K562 (cell line): Measurements from ENCODE around the gene USP2. TPM values are rescaled to one million over a fixed set of nuclear protein-coding genes. Genes with fewer than 3 reads are reported as not detected.
A peak's percentile ranks its signal among the peaks of the same experiment; 100 is the strongest.

Source experiments
- ATAC-seq: fragments of 200-7000 bp; cut with Tn5 transposase; 3 replicates; pipeline ENCODE4 v1.9.1; 2020; ENCODE audit warnings: moderate library complexity
- BruUV-seq: library from RNA; stranded (reverse); fragments of 400-500 nt; replicated peaks from 2 replicates; lab custom pipeline; 2021; lab: Mats Ljungman, UMichigan
- CTCF ChIA-PET: fragments of 300-600 bp; formaldehyde crosslinking; extraction: SDS; loops from one replicate; lab custom pipeline; 2021; ENCODE audit warnings: low intra/inter-chr PET ratio; lab: Yijun Ruan, JAX
- POLR2A ChIA-PET: fragments of 300-600, 350-650 bp; sonication (Branson Sonifier 250); formaldehyde crosslinking; extraction: SDS; loops from one replicate; lab custom pipeline; 2021; ENCODE audit warnings: antibody characterized with exemption, inconsistent platforms; lab: Yijun Ruan, JAX
- DNase-seq, 4 experiments: peaks; one replicate each; pipeline versions ENCODE4 v3.0.0 to v3.0.0-alpha.2; 2011 to 2018; ENCODE audit warnings: low spot score in 3 of 4, mixed read lengths in 3 of 4; ENCODE audit errors: extremely low read depth in 1 of 4
- FAIRE-seq: peaks from 2 replicates; lab custom pipeline; 2011; peaks lifted over from hg19 to GRCh38; lab: Jason Lieb, UNC
- H2AFZ ChIP-seq: 2 replicates; pipeline ENCODE4 v1.6.0; 2011; ENCODE audit warnings: low read depth, low read length, control low read depth, inconsistent platforms
- H3K27ac ChIP-seq: fragments of 200-600 bp; 3 replicates; pipeline ENCODE4 v1.8.0; 2011; ENCODE audit warnings: low read depth, mild to moderate bottlenecking, control low read depth, inconsistent platforms, low read length, moderate library complexity, mixed read lengths; ENCODE audit errors: extremely low read depth
- H3K27me3 ChIP-seq, 2 experiments: fragments of 300-600 bp in 1 of 2; 2 replicates in 1 of 2; 3 replicates in 1 of 2; pipeline versions ENCODE4 v1.6.0 to v1.8.0; 2011; ENCODE audit warnings: inconsistent platforms in 2 of 2, low read length in 2 of 2, mild to moderate bottlenecking in 1 of 2, mixed read lengths in 1 of 2, moderate library complexity in 1 of 2; ENCODE audit not compliant: control insufficient read depth in 2 of 2, insufficient read depth in 2 of 2
- H3K36me3 ChIP-seq: fragments of 300-600 bp; 3 replicates; pipeline ENCODE4 v1.8.0; 2011; ENCODE audit warnings: mild to moderate bottlenecking, low read length, inconsistent platforms; ENCODE audit not compliant: control insufficient read depth, insufficient read depth
- H3K4me1 ChIP-seq, 2 experiments: fragments of 200-600 bp in 1 of 2; replicated peaks in 1 of 2; 2 replicates in 1 of 2; 3 replicates in 1 of 2; pipeline versions ENCODE4 v1.5.1 to v1.8.0; 2011; ENCODE audit warnings: inconsistent platforms in 2 of 2, low read length in 2 of 2, mild to moderate bottlenecking in 1 of 2, mixed read lengths in 1 of 2, moderate library complexity in 1 of 2; ENCODE audit not compliant: control insufficient read depth in 2 of 2, insufficient read depth in 2 of 2
- H3K4me2 ChIP-seq: 2 replicates; pipeline ENCODE4 v1.6.1; 2011; ENCODE audit warnings: low read length, control low read depth, inconsistent platforms, mixed read lengths; ENCODE audit not compliant: insufficient read depth
- H3K4me3 ChIP-seq: fragments of 200-600 bp; sonication (generic), shearing (Covaris generic); 2 replicates; pipeline ENCODE4 v1.5.1; 2016; ENCODE audit warnings: control low read depth, inconsistent platforms
- H3K79me2 ChIP-seq: fragments of 200-600 bp; 3 replicates; pipeline ENCODE4 v1.8.0; 2011; ENCODE audit warnings: low read length, inconsistent platforms; ENCODE audit not compliant: control insufficient read depth, insufficient read depth
- H3K9ac ChIP-seq, 2 experiments: 2 replicates each; pipeline versions ENCODE4 v1.6.0 to v1.6.1; 2011; ENCODE audit warnings: low read depth in 2 of 2, low read length in 2 of 2, control low read depth in 1 of 2, inconsistent platforms in 1 of 2, mild to moderate bottlenecking in 1 of 2, mixed read lengths in 1 of 2; ENCODE audit not compliant: insufficient read depth in 1 of 2
- H3K9me1 ChIP-seq: one replicate; pipeline ENCODE4 v1.6.0; 2011; ENCODE audit warnings: inconsistent platforms, mild to moderate bottlenecking, low read length, moderate library complexity; ENCODE audit not compliant: control insufficient read depth, insufficient read depth
- H3K9me3 ChIP-seq: replicated peaks from 2 replicates; pipeline ENCODE4 v1.5.1; 2011; ENCODE audit warnings: low read depth, low read length, inconsistent platforms; ENCODE audit not compliant: control insufficient read depth, insufficient read depth
- H4K20me1 ChIP-seq: replicated peaks from 2 replicates; pipeline ENCODE4 v1.6.1; 2011; ENCODE audit warnings: low read length, inconsistent platforms, mixed read lengths; ENCODE audit not compliant: control insufficient read depth, insufficient read depth
- AFF1 ChIP-seq, 2 experiments: fragments of 450-650 bp; IDR thresholded peaks; 2 replicates each; pipeline ENCODE4 v1.6.1; 2018; ENCODE audit warnings: mild to moderate bottlenecking in 2 of 2, low read depth in 1 of 2; ENCODE audit not compliant: partially characterized antibody in 2 of 2
- ARID2 ChIP-seq: fragments of 450-650 bp; IDR thresholded peaks from 2 replicates; pipeline ENCODE4 v1.6.1; 2017; ENCODE audit warnings: antibody characterized with exemption, mild to moderate bottlenecking
- CEBPB ChIP-seq: fragments of 450-650 bp; IDR thresholded peaks from 2 replicates; pipeline ENCODE4 v1.6.1; 2016; ENCODE audit warnings: missing genetic modification characterization, missing compliant biosample characterization
- DDX20 ChIP-seq: fragments of 450-650 bp; IDR thresholded peaks from 2 replicates; pipeline ENCODE4 v1.6.1; 2016; ENCODE audit warnings: missing genetic modification characterization, low read depth, mild to moderate bottlenecking, missing compliant biosample characterization, moderate library complexity
- DPF2 ChIP-seq: fragments of 450-650 bp; IDR thresholded peaks from 2 replicates; pipeline ENCODE4 v1.6.1; 2016
- ELF4 ChIP-seq: fragments of 450-650 bp; formaldehyde crosslinking; IDR thresholded peaks from 2 replicates; pipeline ENCODE4 v1.4.0; 2022; ENCODE audit warnings: missing genetic modification characterization
- EP300 ChIP-seq: IDR thresholded peaks from 2 replicates; pipeline ENCODE4 v1.6.1; 2012; ENCODE audit warnings: low read length, improper control_type of control experiment
- GTF2F1 ChIP-seq: IDR thresholded peaks from 2 replicates; pipeline ENCODE4 v1.6.1; 2011; ENCODE audit warnings: low read depth, low read length, improper control_type of control experiment
- HEY1 ChIP-seq: fragments of 250-450 bp; sonication (Bioruptor Pico); IDR thresholded peaks from 2 replicates; pipeline ENCODE4 v1.5.0; 2020; ENCODE audit warnings: mild to moderate bottlenecking, moderate library complexity, borderline replicate concordance
- MAFG ChIP-seq: fragments of 450-650 bp; conservative IDR thresholded peaks from 2 replicates; pipeline ENCODE4 v1.6.1; 2016; ENCODE audit warnings: missing genetic modification characterization, missing compliant biosample characterization
- NFIC ChIP-seq: fragments of 450-650 bp; IDR thresholded peaks from 2 replicates; pipeline ENCODE4 v1.6.1; 2017; ENCODE audit warnings: mild to moderate bottlenecking, inconsistent platforms
- NFIX ChIP-seq: fragments of 250-450 bp; sonication (Bioruptor Pico); IDR thresholded peaks from 2 replicates; pipeline ENCODE4 v1.4.0; 2020; ENCODE audit warnings: low read depth, mild to moderate bottlenecking, moderate library complexity
- RBM22 ChIP-seq: fragments of 200-400 bp; formaldehyde crosslinking; IDR thresholded peaks from 2 replicates; pipeline ENCODE4 v1.6.1; 2018; ENCODE audit warnings: low read length, low read depth; ENCODE audit not compliant: poor library complexity, severe bottlenecking
- STAT5A ChIP-seq: IDR thresholded peaks from 2 replicates; pipeline ENCODE4 v1.6.1; 2012; ENCODE audit warnings: low read length, inconsistent platforms, borderline replicate concordance
- TAF7 ChIP-seq: fragments of 450-650 bp; IDR thresholded peaks from 2 replicates; pipeline ENCODE4 v1.6.1; 2016; ENCODE audit warnings: missing genetic modification characterization, missing compliant biosample characterization
- ZC3H11A ChIP-seq: IDR thresholded peaks from 2 replicates; pipeline ENCODE4 v1.6.1; 2012; ENCODE audit warnings: low read depth, low read length, improper control_type of control experiment
- ZKSCAN3 ChIP-seq: fragments of 250-450 bp; sonication (Bioruptor Pico); IDR thresholded peaks from 2 replicates; pipeline ENCODE4 v1.4.0; 2020
- ZNF146 ChIP-seq: IDR thresholded peaks from one replicate; pipeline ENCODE4 v1.6.1; 2018; ENCODE audit warnings: missing compliant biosample characterization; ENCODE audit not compliant: unreplicated experiment
- ZNF668 ChIP-seq: fragments of 250-450 bp; sonication (Bioruptor Pico); IDR thresholded peaks from 2 replicates; pipeline ENCODE4 v1.8.0; 2022; ENCODE audit warnings: mild to moderate bottlenecking, inconsistent platforms
- WGBS: fragments of 100-300 bp; shearing (Covaris generic); methylation state at CpG from one replicate; pipeline ENCODE4 v1.1.6; 2016; ENCODE audit warnings: low coverage, mixed read lengths; ENCODE audit not compliant: insufficient coverage; ENCODE audit errors: missing lambda C conversion rate; 5-methylcytosine and 5-hydroxymethylcytosine counted together
- in situ Hi-C: fragments of 300-500 bp; cut with MboI; formaldehyde crosslinking; loops from 4 replicates; pipeline ENCODE4 v1.15.0; 2018; ENCODE audit warnings: inconsistent platforms, mixed read lengths
- intact Hi-C: fragments of 100-400 bp; cut with micrococcal nuclease; formaldehyde crosslinking; loops from 2 replicates; pipeline ENCODE4 v1.14.2; 2022
- polyA plus RNA-seq, 8 experiments: library from polyadenylated mRNA; depleted of rRNA in 4 of 8; stranded (reverse) in 5 of 8; unstranded in 3 of 8; fragments of >200 nt; fragmentation: Nextera tagmentation in 2 of 8; fragmentation: Illumina TruSeq in 1 of 8; extraction: Ambion mirVana in 2 of 8; extraction: Trizol in 1 of 8; gene quantifications; 2 replicates each; pipeline versions ENCODE4 v1.2.1 to v1.2.3, GENCODE V29; 2011 to 2014; ENCODE audit warnings: inconsistent platforms in 1 of 8, missing spikeins in 1 of 8
- total RNA-seq, 7 experiments: library from RNA; depleted of rRNA in 6 of 7; stranded (reverse); fragments of >200 nt in 6 of 7; fragmentation: Illumina TruSeq in 2 of 7; extraction: Trizol in 2 of 7; gene quantifications; 2 replicates each; pipeline versions ENCODE4 v1.2.1 to v1.2.3, GENCODE V29; 2011 to 2021; ENCODE audit warnings: low replicate concordance in 1 of 7
- TF ChIP-seq, protein P1 (sequence below): fragments of 250-450 bp; sonication (Bioruptor Pico); IDR thresholded peaks from 2 replicates; pipeline ENCODE4 v1.9.0; 2021; ENCODE audit warnings: mild to moderate bottlenecking

Gene USP2
- total and polyA plus RNA-seq, 9 of the 15 experiments (the other 6 are each of a cell fraction or from before 2014, with no cell fraction given): 2.8 to 16.9 (median 3.9) TPM

- H2AFZ ChIP-seq: peak overlapping the region; percentile 91
- H3K36me3 ChIP-seq: peaks cover 44% of the 10 kb centered on the region
- ChIA-PET CTCF (interaction anchor here (0.5 to 4.1 kb wide), 10 partner anchors 12 to 754 kb away, joined by 3 to 51 read pairs (median 4); partner anchors contain the start of gene USP2), POLR2A (interaction anchor here (0.6 to 1.2 kb wide), 4 partner anchors 9 to 701 kb away, joined by 3 to 9 read pairs (median 5); no protein-coding TSS in a partner anchor)
- no peaks in the 10 kb centered on the region for H3K79me2 ChIP-seq
- H3K9ac ChIP-seq: peak overlapping the region; percentile 77 to 96
- 3% methylated on average over 50 of the region's 54 CpGs for WGBS
- no peaks in the 10 kb centered on the region for H3K9me3 ChIP-seq
- in situ Hi-C loops: loop anchor here (5.0 kb wide), 1 partner anchor 116 kb away; no protein-coding TSS in a partner anchor
- BruUV-seq: no TSS peak
- H3K4me2 ChIP-seq: peak overlapping the region; percentile 84
- H3K4me1 ChIP-seq: peaks cover 12 to 18% of the 10 kb centered on the region in 2 experiments; a peak in 4 of 5 replicates
- H4K20me1 ChIP-seq: no peaks in the 10 kb centered on the region
- FAIRE-seq (peak; percentile 58), ATAC-seq (peak; percentile 95), DNase-seq (peak; percentile 79 to 90 (median 86))
- H3K27me3 ChIP-seq: no peaks in the 10 kb centered on the region
- no peaks in the 10 kb centered on the region for H3K9me1 ChIP-seq
- peak overlapping the region; percentile 40 for H3K4me3 ChIP-seq
- intact Hi-C loops: loop anchor here (1.0 to 10.0 kb wide), 4 partner anchors 18 to 858 kb away; partner anchors contain the start of genes OAF and USP2
- H3K27ac ChIP-seq: peak overlapping the region; percentile 77
- TF ChIP-seq NFIC (peak; percentile 82), ZC3H11A (no peak), DPF2 (peak; percentile 44; the same call in 1 of the 2 replicates), GTF2F1 (no peak), AFF1 (IDR thresholded peaks at IDR 0.05; ENCODE audit: low read depth in 1 of 2, partially characterized antibody in 2 of 2) (no peak), ZNF146 (CRISPR knock-in tag) (no peak), CEBPB (no peak), HEY1 (CRISPR knock-in tag) (no peak), MAFG (tag) (no peak), DDX20 (no peak), STAT5A (no peak), ZKSCAN3 (no peak), TAF7 (tag) (no peak), EP300 (peak; percentile 29; the same call in 1 of the 2 replicates), RBM22 (peak; percentile 32), ZNF668 (no peak), ELF4 (0 out of 2 replicates have a peak, but pooled peaks have one; percentile 27), NFIX (CRISPR knock-in tag) (no peak), ARID2 (peak; percentile 67; the same call in 1 of the 2 replicates)
- TF ChIP-seq, protein P1, sequence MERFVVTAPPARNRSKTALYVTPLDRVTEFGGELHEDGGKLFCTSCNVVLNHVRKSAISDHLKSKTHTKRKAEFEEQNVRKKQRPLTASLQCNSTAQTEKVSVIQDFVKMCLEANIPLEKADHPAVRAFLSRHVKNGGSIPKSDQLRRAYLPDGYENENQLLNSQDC (CRISPR knock-in tag): no peak
Measured at GRCh38 chr11:119356349-119357031, 25.0 kb downstream of the USP2 start.
